ENCODE data around the gene HMGCS1.
A peak's percentile ranks its signal among the peaks of the same experiment; 100 is the strongest.
"Not testable (repeated sequence)": the region's sequence is repeated elsewhere in the genome, so short reads cannot be mapped to it uniquely, and the experiment has no call there.

Gene HMGCS1

DNA sequence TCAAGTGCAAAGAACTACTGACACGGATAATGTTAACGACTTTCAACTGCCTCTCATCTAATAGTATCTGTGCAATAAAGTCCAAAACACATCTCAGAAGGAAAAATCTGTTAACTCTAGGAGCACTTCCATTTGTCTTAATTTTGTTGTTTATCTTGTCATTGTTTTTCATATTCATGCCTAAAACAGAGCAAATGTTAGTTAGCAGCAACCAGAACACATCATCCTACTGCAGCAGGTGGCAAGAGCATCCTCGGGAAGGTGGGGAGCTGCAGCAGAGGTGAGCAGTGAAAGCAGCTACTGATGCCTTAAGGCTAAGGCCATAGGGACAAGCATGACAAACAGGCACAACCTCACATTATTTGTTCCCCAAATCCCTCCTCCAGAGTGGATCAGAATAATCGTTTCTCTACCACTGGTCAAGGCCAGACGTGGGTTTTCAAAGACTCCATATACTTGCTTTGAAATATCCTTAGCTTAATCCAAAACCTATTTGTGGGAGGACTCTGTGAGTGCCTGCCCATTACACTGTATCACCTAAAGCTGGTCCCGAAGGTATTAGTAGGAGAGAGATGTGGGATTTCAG is 1.0 kb downstream of the HMGCS1 start:
- DNase-seq, result no peak

DNA sequence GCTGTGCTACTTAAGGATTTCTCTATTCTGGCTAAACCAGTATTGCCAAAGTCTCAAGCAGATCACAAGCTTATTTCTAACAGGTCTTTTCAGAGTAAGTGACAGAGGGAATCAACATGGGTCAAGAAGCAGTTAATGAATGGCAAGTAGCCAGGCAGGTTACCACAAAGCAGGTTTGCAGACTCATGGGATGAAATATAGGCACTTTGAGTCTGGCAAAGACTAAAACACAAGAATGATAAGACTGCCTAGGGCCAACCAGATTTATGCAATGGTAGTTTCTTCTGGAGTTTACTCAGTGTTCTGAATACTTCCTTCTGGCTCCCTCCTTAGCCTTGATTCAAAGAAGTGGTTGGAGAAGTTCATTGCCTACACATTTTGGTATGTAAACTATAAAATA is 3.6 kb downstream of the HMGCS1 start:
- no peak for DNase-seq

DNA sequence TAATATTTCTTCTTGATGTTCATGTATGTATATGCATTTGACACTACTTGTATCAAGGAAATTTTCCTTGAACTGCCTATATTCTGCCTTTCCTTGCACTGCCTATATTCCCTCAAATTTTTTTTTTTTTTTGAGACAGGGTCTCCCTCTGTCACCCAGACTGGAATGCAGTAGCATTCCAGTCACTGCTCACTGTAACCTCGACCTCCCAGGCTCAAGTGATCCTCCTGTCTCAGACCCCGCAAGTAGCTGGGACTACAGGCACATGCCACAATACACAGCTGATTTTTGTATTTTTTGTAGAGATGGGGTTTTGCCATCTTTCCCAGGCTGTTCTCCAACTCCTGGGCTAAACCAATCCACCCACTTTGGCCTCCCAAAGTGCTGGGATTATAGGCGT is 4.1 kb downstream of the HMGCS1 start:
- DNase-seq, result no peak

DNA sequence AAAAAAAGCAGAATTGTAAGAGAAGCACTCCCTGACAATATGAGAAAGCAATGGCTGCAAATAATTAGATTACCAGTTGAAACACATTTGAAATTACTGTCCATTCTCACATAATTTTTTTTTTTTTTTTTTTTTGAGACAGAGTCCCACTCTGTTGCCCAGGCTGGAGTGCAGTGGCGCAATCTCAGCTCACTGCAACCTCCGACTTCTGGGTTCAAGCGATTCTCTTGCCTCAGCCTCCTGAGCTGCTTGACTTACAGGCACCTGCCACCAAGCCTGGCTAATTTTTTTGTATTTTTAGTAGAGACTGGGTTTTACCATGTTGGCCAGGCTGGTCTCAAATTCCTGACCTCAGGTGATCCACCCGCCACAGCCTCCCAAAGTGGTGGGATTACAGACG is 6.3 kb downstream of the HMGCS1 start:
- not testable (repeated sequence) for DNase-seq

DNA sequence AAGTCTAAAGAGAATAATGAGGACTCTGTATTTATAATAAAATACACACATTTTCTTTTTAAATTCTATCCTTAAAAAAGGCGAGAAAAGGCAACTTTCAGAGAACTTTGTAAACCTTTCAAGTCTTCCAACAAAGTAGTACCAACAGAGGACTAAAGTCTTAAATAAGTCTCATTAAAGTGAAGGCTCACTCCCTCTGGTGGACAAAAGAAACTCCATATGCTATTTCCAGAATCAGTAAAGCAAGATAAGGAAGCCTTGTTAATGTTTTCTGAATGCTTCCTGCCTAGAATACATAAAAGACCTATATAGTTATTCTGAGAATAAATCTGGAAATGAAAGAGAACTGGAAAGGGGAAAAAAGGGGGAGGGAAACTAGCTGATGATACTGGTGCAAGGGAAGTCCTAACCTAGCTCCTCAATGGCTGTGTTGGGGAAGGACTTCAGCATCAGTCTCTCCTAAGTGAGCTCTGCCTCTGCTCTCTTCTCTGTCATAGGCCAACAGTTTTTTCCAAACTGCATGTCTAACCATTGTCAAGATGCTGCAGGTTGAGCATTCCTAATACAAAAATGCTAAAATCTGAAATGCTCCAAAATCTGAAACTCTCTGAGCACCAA is 7.2 kb downstream of the HMGCS1 start:
- DNase-seq, result peak in 1 of 2 donors; percentile 40

DNA sequence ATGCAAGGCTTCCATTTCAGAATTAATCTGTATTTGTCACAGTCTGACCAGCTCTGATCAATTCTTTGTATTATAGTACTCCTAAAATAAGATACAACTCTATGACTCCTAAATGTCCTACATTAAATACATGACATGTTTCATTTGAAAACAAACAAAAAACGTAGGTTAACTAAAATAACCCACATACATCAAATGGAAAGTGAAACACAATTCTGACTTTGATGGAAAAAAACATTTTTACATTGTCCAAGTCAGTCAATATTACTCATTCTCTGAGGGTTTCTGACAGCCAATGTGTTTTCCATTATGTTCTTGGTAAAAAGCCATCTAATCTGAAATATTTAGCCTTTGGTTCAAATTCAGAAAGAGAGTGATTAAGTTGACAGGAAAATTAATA is 8.7 kb downstream of the HMGCS1 start:
- DNase-seq, result no peak

DNA sequence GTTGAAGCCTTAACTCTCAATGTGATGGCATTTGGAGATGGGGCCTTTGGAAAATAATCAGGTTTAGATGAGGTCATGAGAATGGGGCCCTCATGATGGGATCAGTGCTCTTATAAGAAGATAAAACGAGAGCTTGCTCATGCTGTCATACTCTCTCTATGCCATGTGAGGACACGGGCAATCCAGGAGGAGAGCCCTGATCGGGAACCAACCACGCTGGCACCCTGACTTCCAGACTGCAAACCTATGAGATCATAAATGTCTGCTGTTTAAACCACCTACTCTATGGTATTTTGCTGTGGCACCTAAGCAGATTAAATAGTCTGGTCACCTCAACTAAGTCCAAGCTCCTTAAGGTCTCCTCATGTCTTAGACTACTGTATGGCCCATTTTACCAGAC is 10.0 kb downstream of the HMGCS1 start:
- no peak for DNase-seq

DNA sequence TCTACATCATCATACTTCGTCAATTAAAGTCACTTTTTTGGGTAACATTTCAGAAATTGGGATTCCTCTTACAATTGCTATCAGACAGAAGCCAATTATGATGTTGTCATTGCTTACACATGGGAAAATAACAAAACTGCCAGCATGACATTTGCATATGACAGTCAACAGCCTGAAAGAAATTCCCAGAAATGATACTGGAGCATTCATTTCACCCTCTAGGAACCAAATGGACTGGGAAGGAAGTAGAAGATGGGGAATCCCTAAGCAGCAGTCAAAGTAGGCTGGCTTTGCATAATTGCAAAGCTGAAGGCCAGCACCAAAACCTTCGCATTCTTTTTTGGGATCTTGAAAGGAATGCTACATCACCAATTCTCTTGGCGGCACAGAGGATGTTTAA is 10.7 kb downstream of the HMGCS1 start:
- DNase-seq, result no peak

DNA sequence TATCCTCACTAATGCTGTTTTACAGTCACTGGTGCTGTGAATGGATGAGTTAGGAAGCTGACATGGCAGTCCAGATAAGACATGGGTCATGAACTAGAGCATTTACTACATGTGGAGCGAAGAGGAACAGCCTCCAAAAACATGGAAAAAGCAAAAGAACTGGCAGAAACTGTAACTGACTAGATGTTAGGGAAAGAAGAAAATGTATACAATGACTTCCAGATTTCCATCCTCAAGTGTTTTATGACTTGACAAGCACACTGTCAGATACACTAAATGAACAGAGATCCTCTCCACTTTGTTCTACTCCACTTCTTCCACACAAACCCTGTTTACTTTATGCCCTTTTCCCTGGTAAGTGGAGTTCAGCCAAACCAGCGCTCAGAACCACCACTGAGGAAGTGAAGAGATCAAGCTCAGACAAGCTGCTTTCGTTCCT is 11.5 kb downstream of the HMGCS1 start:
- no peak for DNase-seq

DNA sequence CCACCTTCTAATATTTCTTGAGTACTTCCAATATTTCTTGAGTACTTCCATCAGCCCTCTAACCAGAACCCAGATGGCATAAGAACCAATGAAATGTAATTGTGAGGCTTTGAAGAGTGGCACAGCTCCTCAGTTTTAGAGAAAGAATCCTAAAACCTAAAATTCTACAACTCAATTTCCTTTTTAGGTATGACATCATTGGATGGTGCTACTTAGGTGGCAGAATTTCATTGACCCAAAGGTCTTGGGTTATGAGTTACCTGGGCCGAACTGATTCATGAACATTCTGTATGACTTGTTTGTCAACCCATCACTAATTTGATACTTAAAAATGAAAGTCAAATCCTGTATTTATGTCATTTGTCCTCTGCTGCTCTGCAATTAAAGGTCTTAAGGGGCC is 13.1 kb downstream of the HMGCS1 start:
- no peak for DNase-seq

DNA sequence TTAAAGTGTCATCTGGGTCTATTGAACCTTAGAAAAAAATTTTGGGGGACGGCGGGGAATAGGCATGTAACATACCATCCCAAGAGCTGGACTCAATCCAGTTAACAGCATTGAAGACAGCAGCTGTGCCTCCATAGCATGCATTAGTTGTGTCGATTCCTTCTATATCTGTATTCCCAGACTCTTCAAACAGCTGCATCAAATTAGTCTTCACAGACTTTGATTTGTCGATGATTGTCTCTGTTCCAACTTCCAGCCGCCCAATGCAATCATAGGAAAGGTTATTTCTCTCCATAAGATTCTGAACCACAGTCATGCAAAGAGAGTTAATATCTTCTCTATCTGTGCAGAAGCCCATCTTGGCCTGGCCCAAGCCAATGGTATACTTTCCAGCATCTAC is 14.8 kb downstream of the HMGCS1 start:
- DNase-seq, result no peak

DNA sequence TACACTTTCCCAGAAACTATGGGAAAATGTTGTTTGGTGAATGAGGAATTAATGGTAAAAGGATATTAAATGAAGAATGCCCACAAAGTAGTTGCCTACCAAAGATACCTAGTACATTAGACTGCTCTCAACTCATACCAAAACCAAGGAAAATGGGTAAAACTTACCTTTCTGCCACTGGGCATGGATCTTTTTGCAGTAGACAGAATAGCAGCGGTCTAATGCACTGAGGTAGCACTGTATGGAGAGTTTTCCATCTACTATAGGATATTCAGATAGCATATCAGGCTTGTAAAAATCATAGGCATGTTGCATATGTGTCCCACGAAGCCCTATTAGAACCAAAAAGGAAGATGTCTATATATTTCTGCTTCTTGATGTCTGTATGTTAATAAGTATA is 16.4 kb downstream of the HMGCS1 start:
- no peak for DNase-seq

DNA sequence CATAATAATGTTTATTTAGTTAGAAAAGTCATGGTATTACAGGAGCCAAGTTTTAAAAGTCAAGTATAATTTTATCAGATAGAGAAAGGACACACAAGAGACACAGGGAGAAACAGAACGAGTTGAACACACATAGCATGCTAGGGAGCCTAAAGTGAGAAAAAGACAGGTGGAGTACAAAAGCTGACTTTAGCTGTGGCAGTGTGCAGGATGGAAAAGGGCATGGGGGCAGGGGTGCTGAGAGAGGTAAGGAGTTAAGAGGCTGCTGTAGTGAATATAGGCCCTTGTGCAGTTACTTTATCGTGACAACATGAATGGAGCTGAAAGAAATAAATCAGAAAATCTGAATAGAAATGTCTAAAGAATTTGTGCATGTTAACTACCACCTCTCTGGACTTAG is 18.0 kb downstream of the HMGCS1 start:
- DNase-seq, result no peak

DNA sequence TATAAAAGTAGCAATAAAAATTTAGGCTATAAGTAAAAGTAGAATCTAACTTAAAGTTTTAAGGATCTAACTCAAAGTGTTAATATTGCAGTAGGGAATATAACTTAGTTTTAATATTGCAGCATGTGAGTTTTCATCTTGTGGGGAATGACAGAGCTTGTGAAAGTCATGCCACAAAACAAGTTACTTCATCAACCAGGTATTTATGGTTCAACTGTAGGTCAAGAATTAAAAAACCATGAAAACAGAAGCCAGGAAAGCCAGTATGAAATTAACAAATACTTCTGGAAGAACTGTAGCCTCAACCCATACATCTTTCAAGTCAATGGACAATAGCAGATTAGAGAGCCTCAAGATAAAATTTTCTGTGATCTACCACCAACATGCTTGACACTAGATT is 19.0 kb downstream of the HMGCS1 start:
- no peak for DNase-seq

DNA sequence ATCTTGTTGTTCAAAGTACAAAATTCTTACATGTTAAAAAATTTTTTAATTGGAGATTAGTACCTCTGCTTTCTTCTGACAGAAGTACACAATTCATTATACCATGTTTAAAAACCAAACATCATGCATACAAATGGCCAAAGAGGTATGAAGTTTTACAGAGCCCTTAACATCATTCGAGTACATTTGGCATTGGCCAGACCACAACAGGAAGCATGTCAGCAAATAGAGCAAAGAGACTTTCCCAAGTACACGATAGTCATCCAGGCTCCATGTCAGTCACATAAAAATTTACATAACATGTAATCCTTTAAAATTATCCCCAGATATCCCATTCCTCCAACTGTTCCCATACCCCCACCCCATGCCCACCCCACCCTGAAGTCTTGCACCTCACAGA is 22.5 kb downstream of the HMGCS1 start:
- no peak for DNase-seq

DNA sequence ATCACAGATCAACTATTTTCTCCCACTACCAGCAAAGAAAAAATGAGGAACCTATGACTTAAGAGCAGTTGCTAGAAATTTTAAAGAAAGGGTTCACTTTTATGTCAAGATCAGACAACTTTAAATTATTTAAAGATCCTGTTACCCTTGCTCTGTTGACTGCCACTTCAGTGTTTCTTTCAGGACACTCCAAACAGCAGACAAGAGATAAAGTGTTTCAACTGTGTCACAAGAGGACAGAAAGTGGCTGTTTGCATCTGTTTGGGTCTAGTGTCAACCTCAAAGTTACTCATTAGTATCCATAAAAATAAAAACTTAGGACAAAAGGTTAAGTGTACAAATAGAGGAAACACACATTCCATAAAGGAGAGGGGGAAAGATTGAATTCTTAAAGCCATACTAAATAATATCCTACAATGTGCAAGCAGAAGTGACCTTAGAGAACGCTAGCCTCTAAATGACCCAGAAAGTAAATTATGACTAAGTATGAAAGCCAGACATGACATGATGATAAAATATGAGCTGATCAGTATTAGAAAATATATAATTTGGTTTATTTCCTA is 24.9 kb downstream of the HMGCS1 start:
- no peak for DNase-seq

DNA sequence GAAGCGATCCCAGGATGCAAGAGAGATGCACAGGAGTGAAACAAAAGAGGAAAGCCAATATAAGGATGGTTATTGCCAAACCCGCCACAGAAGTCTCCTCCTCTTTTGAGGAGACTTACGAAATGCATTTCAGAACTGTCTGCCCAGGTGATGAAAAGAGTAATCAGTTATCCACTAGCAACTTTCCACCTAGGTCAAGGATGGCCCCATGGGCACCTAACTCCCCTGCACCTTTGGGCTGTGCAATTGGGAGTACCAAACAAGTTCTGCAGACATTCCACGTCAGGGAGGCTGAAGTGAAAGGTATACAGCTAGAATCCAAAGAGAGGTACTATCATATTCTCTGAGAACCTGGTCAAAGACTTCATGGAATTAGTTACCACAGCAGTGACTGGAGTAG is 25.7 kb downstream of the HMGCS1 start:
- no peak for DNase-seq

DNA sequence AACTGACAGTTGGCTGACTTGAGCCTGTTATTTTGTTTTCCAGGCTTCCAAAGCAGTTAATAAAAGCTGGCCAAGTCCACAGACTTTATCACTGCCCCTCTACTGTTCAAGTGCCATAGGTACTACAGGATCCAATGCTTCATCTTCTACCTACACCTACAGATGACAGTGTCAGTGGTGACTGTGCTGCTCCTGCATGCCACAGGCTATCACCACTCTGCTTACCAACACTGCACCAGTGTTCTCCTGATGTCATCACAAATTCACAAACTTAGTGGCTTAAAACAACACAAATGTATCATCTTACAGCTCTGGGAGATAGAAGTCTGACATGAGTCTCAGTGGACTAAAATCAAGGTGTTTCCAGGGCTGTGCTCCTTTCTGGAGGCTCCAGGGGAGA is 26.6 kb downstream of the HMGCS1 start:
- DNase-seq, result no peak

DNA sequence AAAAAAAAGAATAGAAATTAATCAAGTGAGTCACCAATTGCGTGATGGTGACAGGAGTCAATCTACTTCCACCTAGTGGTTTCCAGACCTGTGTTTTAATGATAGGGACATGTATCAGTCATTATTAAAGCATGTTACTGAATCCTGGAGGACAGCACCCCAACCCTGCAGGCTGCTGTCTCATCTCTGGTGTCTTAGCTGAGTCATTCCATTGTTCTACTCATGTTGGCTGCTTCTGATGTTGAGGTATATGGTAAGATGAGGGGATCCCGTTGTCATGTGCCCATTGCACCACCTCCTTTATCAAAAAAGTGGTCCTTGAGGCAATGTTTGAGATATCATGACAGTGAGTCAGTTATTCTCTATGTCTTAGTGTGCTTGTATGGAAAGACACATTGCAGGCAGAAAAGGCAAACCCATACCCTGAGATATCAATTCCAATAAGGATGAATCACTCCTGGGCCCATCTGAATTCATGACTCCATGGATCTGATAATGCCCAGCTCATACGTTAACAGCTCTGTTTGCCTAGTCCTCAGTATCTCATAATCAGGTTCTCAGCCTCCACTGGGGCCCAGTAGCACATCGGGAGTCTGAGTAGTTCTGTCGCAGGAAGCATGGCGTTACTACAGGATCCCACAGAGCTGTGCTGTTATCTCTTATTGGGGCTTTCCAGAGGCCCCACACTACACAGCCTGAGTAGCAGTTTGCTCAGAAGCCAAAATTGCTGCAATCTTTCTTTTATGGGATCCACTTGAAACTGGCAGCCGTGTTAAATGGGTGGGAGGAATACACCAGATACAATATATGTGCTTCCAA is 31.2 kb downstream of the HMGCS1 start:
- no peak for DNase-seq

DNA sequence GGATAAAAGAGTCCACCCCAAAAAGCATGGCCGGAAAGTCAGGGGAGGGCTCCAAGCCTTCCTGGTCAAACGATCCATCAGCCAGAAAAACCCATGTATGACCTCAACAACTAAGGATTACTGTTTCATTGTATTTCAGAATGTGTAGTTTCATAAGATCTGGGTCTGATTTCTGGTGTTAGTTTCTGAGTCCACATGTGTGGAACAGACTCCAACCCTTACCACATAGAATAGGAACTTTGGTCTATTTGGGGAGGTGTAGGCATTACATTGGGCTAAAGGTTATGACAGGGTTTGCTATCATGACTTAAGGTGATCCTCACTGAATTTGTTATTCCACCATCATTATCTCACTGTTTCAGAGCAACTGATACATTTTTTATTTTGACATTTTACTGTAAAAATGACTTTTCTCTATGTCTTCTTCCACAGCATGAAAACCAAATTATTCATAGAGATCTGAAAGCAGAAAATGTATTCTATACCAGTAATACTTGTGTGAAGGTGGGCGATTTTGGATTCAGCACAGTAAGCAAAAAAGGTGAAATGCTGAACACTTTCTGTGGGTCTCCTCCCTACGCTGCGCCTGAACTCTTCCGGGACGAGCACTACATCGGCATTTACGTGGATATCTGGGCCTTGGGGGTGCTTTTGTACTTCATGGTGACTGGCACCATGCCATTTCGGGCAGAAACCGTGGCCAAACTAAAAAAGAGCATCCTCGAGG is 33.5 kb downstream of the HMGCS1 start:
- DNase-seq, result no peak

DNA sequence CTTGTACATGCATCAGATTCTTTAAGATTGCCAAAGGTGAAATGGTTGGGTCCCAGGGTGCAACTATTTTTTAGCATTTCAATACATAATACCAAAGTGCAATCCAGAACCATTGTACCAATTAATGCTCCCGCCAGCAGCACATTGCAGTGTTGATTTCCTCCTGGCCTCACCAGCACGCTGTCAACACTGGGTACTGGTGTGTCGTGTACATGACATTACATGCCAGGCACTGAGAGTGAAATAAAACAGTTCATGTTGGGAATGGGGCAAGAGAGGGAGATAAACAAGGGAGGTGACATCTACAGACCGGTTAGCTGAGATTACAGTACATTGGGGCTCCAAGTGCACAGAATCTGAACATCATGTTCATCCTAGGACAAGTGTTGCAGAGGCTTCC is 37.8 kb downstream of the HMGCS1 start:
- no peak for DNase-seq

DNA sequence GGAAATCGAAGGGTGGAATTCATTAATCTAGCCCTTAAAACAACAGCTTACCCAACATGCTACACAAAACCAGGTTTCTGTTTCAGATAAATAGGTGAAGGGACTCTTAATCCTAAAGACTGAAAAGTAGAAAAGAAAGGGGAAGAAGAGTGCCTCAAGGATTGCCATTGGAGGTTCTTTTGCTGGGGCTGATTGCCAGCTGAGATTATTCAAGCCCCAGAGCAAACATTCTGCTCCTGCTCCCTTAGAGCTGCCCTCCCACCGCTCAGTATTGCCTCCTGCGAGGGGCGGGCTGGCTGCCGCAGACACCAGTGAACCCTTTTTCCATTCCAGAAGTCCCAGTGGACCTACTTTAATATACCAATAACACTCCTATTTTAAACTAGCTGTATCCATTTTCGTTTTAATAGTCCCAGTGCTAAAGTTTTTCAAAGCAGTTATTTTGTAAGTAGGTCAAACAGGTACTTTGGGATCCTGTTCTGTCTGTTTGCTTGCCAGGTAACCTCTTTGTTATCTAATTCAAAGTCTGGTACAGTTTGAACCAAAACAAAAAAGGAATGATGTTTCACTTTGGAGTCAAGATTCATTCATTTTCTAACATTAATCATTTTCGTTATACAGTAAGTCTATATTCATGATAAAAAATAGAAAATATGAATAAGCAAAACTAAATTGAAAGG is 38.6 kb downstream of the HMGCS1 start:
- DNase-seq, result no peak

DNA sequence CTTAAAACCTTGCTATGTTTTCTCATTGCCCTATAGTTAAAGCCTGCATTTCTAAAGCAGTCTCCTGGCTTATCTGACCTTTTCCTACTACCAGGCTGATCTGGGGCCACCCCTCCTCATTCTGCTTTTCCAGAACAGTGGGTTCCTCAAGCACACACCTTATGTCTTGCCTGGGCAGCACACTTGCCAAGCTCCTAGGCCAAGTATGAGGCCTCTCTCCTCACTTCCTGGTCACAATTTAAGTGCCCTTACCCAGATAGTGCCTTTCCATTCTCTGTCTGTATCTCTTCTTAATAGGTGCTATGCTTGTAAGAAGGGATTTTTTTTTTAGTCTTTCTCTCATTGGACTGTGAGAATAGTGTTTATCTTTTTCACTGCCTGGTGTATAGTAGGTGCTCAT is 39.7 kb downstream of the HMGCS1 start:
- no peak for DNase-seq
